ENCODE results near the gene RRBP1.

DNA sequence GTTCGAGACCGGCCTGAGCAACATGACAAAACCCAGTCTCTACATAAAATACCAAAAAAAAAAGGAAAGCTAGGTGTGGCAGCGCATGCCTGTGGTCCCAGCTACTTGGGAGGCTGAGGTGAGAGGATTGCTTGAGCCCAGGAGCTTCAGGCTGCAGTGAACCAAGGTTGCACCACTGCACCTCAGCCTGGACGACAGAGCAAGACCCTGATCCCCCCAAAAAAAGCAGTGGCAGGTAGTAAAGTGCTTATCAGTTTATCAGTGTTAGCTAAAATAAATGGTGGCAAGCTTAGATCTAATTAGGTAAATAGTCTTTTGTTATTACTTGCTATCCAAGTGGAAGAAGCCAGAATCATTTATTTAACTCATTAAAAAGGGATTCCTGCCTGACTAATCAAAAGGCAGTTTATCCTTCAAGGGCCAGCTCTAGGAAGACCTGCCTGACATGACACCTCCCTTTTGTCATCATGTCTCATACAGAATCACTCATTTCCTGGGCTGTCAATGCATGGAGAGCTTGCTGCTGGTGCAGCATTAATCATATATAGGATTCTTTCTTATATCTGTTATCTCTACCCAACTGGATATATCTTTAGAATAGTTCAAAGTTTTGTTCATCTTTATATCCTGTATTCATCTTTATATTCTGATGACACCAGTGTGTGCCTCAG is 102.5 kb downstream of the RRBP1 start:
- TF ChIP-seq, protein P1, sequence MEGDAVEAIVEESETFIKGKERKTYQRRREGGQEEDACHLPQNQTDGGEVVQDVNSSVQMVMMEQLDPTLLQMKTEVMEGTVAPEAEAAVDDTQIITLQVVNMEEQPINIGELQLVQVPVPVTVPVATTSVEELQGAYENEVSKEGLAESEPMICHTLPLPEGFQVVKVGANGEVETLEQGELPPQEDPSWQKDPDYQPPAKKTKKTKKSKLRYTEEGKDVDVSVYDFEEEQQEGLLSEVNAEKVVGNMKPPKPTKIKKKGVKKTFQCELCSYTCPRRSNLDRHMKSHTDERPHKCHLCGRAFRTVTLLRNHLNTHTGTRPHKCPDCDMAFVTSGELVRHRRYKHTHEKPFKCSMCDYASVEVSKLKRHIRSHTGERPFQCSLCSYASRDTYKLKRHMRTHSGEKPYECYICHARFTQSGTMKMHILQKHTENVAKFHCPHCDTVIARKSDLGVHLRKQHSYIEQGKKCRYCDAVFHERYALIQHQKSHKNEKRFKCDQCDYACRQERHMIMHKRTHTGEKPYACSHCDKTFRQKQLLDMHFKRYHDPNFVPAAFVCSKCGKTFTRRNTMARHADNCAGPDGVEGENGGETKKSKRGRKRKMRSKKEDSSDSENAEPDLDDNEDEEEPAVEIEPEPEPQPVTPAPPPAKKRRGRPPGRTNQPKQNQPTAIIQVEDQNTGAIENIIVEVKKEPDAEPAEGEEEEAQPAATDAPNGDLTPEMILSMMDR (conservative IDR thresholded peaks at IDR 0.05 in 1 of 2, IDR thresholded peaks at IDR 0.05 in 1 of 2; ENCODE audit: extremely low read depth in 1 of 2, insufficient read depth in 1 of 2, low read depth in 1 of 2, low read length in 2 of 2), result no peak
- TF ChIP-seq EZH2 (IDR thresholded peaks at IDR 0.05; ENCODE audit: borderline replicate concordance, low read length), result no peak
